Esophagus (tissue), 2 donors: Measurements from ENCODE around the gene TCHH. TPM values are rescaled to one million over a fixed set of nuclear protein-coding genes. Genes with fewer than 3 reads are reported as not detected.
A peak's percentile ranks its signal among the peaks of the same experiment; 100 is the strongest.

Experiments
- H3K27ac ChIP-seq, 2 donors: one replicate each; pipeline ENCODE4 v1.5.1; 2013; ENCODE audit warnings: low read depth in 2 of 2, mild to moderate bottlenecking in 2 of 2, inconsistent platforms in 1 of 2, low read length in 1 of 2, moderate library complexity in 1 of 2
- H3K27me3 ChIP-seq, 2 donors: one replicate each; pipeline ENCODE4 v1.6.1; 2013; ENCODE audit warnings: low read length in 2 of 2, control low read depth in 1 of 2, mild to moderate bottlenecking in 1 of 2; ENCODE audit not compliant: insufficient read depth in 2 of 2, control insufficient read depth in 1 of 2
- H3K36me3 ChIP-seq, 2 donors: one replicate each; pipeline ENCODE4 v1.6.1; 2013; ENCODE audit warnings: low read length in 1 of 2; ENCODE audit not compliant: control insufficient read depth in 2 of 2, insufficient read depth in 2 of 2
- H3K4me1 ChIP-seq, 2 donors: one replicate each; pipeline ENCODE4 v1.6.1; 2013; ENCODE audit warnings: low read length in 1 of 2; ENCODE audit not compliant: control insufficient read depth in 2 of 2, insufficient read depth in 2 of 2
- H3K4me3 ChIP-seq, 2 donors: one replicate each; pipeline ENCODE4 v1.5.1; 2013; ENCODE audit warnings: low read length in 2 of 2, mild to moderate bottlenecking in 2 of 2, low read depth in 1 of 2, moderate library complexity in 1 of 2
- H3K9me3 ChIP-seq, 2 donors: one replicate each; pipeline ENCODE4 v1.6.1; 2013; ENCODE audit warnings: mild to moderate bottlenecking in 2 of 2, low read depth in 1 of 2, low read length in 1 of 2, moderate library complexity in 1 of 2; ENCODE audit not compliant: control insufficient read depth in 2 of 2, insufficient read depth in 1 of 2
- WGBS, 2 donors: extraction: QIAGEN DNeasy Blood & Tissue Kit; methylation state at CpG; one replicate each; pipeline ENCODE4 v1.1.7; 2013; 5-methylcytosine and 5-hydroxymethylcytosine counted together
- polyA plus RNA-seq, 2 donors: library from polyadenylated mRNA; stranded (reverse); fragments of 200-250 nt; gene quantifications; one replicate each; pipeline ENCODE4 v1.2.3, GENCODE V29; 2013
- donor health status: healthy with polysubstance abuse.
- donor health status: Bipolar disorder and iron deficiency.

The TCHH gene
- polyA plus RNA-seq, 2 donors = 0.13 to 0.33 TPM

- peaks cover 0 to 3% of the 10 kb centered on the region in 2 donors for H3K27me3 ChIP-seq
These were observed 3.7 kb upstream of the TCHH start for GRCh38 chr1:152118915-152119314.

GRCh38 chr1:152112885-152113432, 2.3 kb downstream of the TCHH start:
- H3K4me3 ChIP-seq = peak overlapping the region in 1 of 2 donors; percentile 57
- WGBS, 2 donors = 30 to 44% methylated on average over 13 of the region's 13 CpGs
- no peak overlapping the region for H3K27ac ChIP-seq
- peaks cover 5 to 21% of the 10 kb centered on the region in 2 donors for H3K9me3 ChIP-seq
- peaks cover 17 to 29% of the 10 kb centered on the region in 2 donors for H3K4me1 ChIP-seq
- H3K36me3 ChIP-seq = no peaks in the 10 kb centered on the region
- H3K27me3 ChIP-seq = peaks cover 3 to 21% of the 10 kb centered on the region in 2 donors

More at GRCh38 chr1:152118915-152119314, 3.7 kb upstream of the TCHH start:
- no peak overlapping the region for H3K4me3 ChIP-seq
- no peak overlapping the region for H3K27ac ChIP-seq
- H3K36me3 ChIP-seq = no peaks in the 10 kb centered on the region
- WGBS, 2 donors = 94 to 100% methylated on average over 1 of the region's 1 CpG
- no peaks in the 10 kb centered on the region for H3K4me1 ChIP-seq
- peaks cover 0 to 3% of the 10 kb centered on the region in 2 donors for H3K9me3 ChIP-seq

- 3% methylated on average over 53 of the region's 53 CpGs for WGBS, 2 donors
- peak overlapping the region; percentile 37 to 57 for H3K4me3 ChIP-seq
- peaks cover 3 to 28% of the 10 kb centered on the region in 2 donors for H3K27me3 ChIP-seq
These were observed 3.0 kb downstream of the TCHH start for GRCh38 chr1:152112101-152112884.

GRCh38 chr1:152111515-152111968, 3.7 kb downstream of the TCHH start:
- peaks cover 12 to 29% of the 10 kb centered on the region in 2 donors for H3K9me3 ChIP-seq
- H3K4me1 ChIP-seq = peaks cover 17 to 32% of the 10 kb centered on the region in 2 donors
- H3K4me3 ChIP-seq = peak overlapping the region; percentile 12 to 57
- 1 to 2% methylated on average over 44 of the region's 44 CpGs for WGBS, 2 donors
- no peak overlapping the region for H3K27ac ChIP-seq
- H3K36me3 ChIP-seq = no peaks in the 10 kb centered on the region
- H3K27me3 ChIP-seq = peaks cover 3 to 30% of the 10 kb centered on the region in 2 donors

More at GRCh38 chr1:152112101-152112884, 3.0 kb downstream of the TCHH start:
- Histone ChIP-seq H3K27ac (no peak overlapping the region), H3K4me1 (peaks cover 17 to 32% of the 10 kb centered on the region in 2 donors), H3K36me3 (no peaks in the 10 kb centered on the region), H3K9me3 (peaks cover 12 to 27% of the 10 kb centered on the region in 2 donors)

GRCh38 chr1:152110860-152111514, 4.3 kb downstream of the TCHH start:
- Histone ChIP-seq H3K4me3 (peak overlapping the region; percentile 43 to 57), H3K27me3 (peaks cover 3 to 30% of the 10 kb centered on the region in 2 donors), H3K27ac (no peak overlapping the region), H3K9me3 (peaks cover 12 to 29% of the 10 kb centered on the region in 2 donors), H3K36me3 (no peaks in the 10 kb centered on the region), H3K4me1 (peaks cover 17 to 32% of the 10 kb centered on the region in 2 donors)
- 1% methylated on average over 60 of the region's 60 CpGs for WGBS, 2 donors

GRCh38 chr1:152110365-152110859, 4.8 kb downstream of the TCHH start:
- H3K27me3 ChIP-seq = peaks cover 3 to 30% of the 10 kb centered on the region in 2 donors
- 1 to 2% methylated on average over 31 of the region's 31 CpGs for WGBS, 2 donors
- peaks cover 12 to 29% of the 10 kb centered on the region in 2 donors for H3K9me3 ChIP-seq
- peak overlapping the region; percentile 43 to 57 for H3K4me3 ChIP-seq
- H3K36me3 ChIP-seq = no peaks in the 10 kb centered on the region
- H3K4me1 ChIP-seq = peaks cover 17 to 32% of the 10 kb centered on the region in 2 donors
- H3K27ac ChIP-seq = no peak overlapping the region

GRCh38 chr1:152109998-152110294, 5.3 kb downstream of the TCHH start:
- peaks cover under 1 to 30% of the 10 kb centered on the region in 2 donors for H3K27me3 ChIP-seq

GRCh38 chr1:152109231-152109997, 5.8 kb downstream of the TCHH start:
- H3K4me1 ChIP-seq = peaks cover 17 to 32% of the 10 kb centered on the region in 2 donors

More at GRCh38 chr1:152109998-152110294, 5.3 kb downstream of the TCHH start:
- Histone ChIP-seq H3K9me3 (peaks cover 12 to 26% of the 10 kb centered on the region in 2 donors), H3K4me1 (peaks cover 17 to 32% of the 10 kb centered on the region in 2 donors), H3K4me3 (peak overlapping the region; percentile 43 to 57), H3K27ac (no peak overlapping the region), H3K36me3 (no peaks in the 10 kb centered on the region)
- 6 to 8% methylated on average over 15 of the region's 15 CpGs for WGBS, 2 donors

GRCh38 chr1:152108882-152109222, 6.4 kb downstream of the TCHH start:
- Histone ChIP-seq H3K36me3 (no peaks in the 10 kb centered on the region), H3K9me3 (peaks cover 12 to 26% of the 10 kb centered on the region in 2 donors), H3K27me3 (peaks cover 0 to 32% of the 10 kb centered on the region in 2 donors), H3K4me1 (peaks cover 17 to 32% of the 10 kb centered on the region in 2 donors), H3K4me3 (peak overlapping the region; percentile 19 to 57), H3K27ac (no peak overlapping the region)
- WGBS, 2 donors = 24 to 28% methylated on average over 28 of the region's 28 CpGs

More at GRCh38 chr1:152109231-152109997, 5.8 kb downstream of the TCHH start:
- Histone ChIP-seq H3K9me3 (peaks cover 12 to 26% of the 10 kb centered on the region in 2 donors), H3K4me3 (peak overlapping the region; percentile 43 to 57), H3K27me3 (peaks cover 0 to 32% of the 10 kb centered on the region in 2 donors), H3K36me3 (no peaks in the 10 kb centered on the region), H3K27ac (no peak overlapping the region)
- WGBS, 2 donors = 10 to 11% methylated on average over 31 of the region's 31 CpGs
